Fibroblast of lung (primary cell): ENCODE data around the gene H1-8. TPM values are rescaled to one million over a fixed set of nuclear protein-coding genes. Genes with fewer than 3 reads are reported as not detected.
"Not testable (repeated sequence)": the region's sequence is repeated elsewhere in the genome, so short reads cannot be mapped to it uniquely, and the experiment has no call there.

Experiments
- DNase-seq, 2 donors: peaks; one replicate each; pipeline versions ENCODE4 v3.0.0 to v3.0.0-alpha.2; 2010; ENCODE audit warnings: low read depth in 2 of 2
- H2AFZ ChIP-seq: 2 replicates; pipeline ENCODE4 v1.5.1; 2012; ENCODE audit warnings: low read length, control low read depth, inconsistent platforms
- H3K27ac ChIP-seq: 2 replicates; pipeline ENCODE4 v1.5.1; 2011; ENCODE audit warnings: low read length, control low read depth; ENCODE audit not compliant: insufficient read depth
- H3K27me3 ChIP-seq: 2 replicates; pipeline ENCODE4 v1.5.1; 2011; ENCODE audit warnings: mild to moderate bottlenecking, low read length; ENCODE audit not compliant: control insufficient read depth, insufficient read depth
- H3K36me3 ChIP-seq: 2 replicates; pipeline ENCODE4 v1.5.1; 2011; ENCODE audit warnings: low read length; ENCODE audit not compliant: control insufficient read depth, insufficient read depth
- H3K4me1 ChIP-seq: 2 replicates; pipeline ENCODE4 v1.5.1; 2011; ENCODE audit warnings: low read length; ENCODE audit not compliant: control insufficient read depth, insufficient read depth; ENCODE audit errors: extremely low read depth
- H3K4me2 ChIP-seq: 2 replicates; pipeline ENCODE4 v1.5.1; 2011; ENCODE audit warnings: low read length, control low read depth; ENCODE audit not compliant: insufficient read depth; ENCODE audit errors: extremely low read depth
- H3K4me3 ChIP-seq, 4 experiments: fragments of 200-600 bp in 1 of 4; sonication (generic) in 1 of 4; replicated peaks in 1 of 4; 2 replicates each; pipeline ENCODE4 v1.5.1; 2011 to 2016; ENCODE audit warnings: low read length in 4 of 4, low read depth in 3 of 4, mild to moderate bottlenecking in 3 of 4, control low read depth in 2 of 4, inconsistent platforms in 1 of 4, mixed read lengths in 1 of 4; ENCODE audit not compliant: insufficient read depth in 1 of 4; ENCODE audit errors: control extremely low read depth in 1 of 4
- H3K79me2 ChIP-seq: 2 replicates; pipeline ENCODE4 v1.5.1; 2012; ENCODE audit warnings: mild to moderate bottlenecking, low read length, inconsistent platforms; ENCODE audit not compliant: control insufficient read depth, insufficient read depth
- H3K9ac ChIP-seq: 2 replicates; pipeline ENCODE4 v1.5.1; 2011; ENCODE audit warnings: mild to moderate bottlenecking, low read length, control low read depth; ENCODE audit not compliant: insufficient read depth
- H3K9me3 ChIP-seq: 2 replicates; pipeline ENCODE4 v1.5.1; 2012; ENCODE audit warnings: low read depth, low read length; ENCODE audit not compliant: control insufficient read depth, insufficient read depth
- H4K20me1 ChIP-seq: 2 replicates; pipeline ENCODE4 v1.5.1; 2011; ENCODE audit warnings: low read length; ENCODE audit not compliant: control insufficient read depth, insufficient read depth; ENCODE audit errors: extremely low read depth
- CTCF ChIP-seq, 2 donors: IDR thresholded peaks in 1 of 2; conservative IDR thresholded peaks in 1 of 2; 1 replicate in 1 of 2; 2 replicates in 1 of 2; pipeline ENCODE4 v1.5.1; 2011 to 2012; ENCODE audit warnings: low read length in 2 of 2, control low read depth in 1 of 2, inconsistent platforms in 1 of 2, low read depth in 1 of 2, mild to moderate bottlenecking in 1 of 2
- EZH2 ChIP-seq: IDR thresholded peaks from 2 replicates; pipeline ENCODE4 v1.5.1; 2012; ENCODE audit warnings: low read length, control low read depth, mild to moderate bottlenecking; ENCODE audit errors: missing control alignments
- polyA minus RNA-seq: library from RNA; depleted of rRNA, polyadenylated mRNA; stranded (reverse); fragments of >200 nt; gene quantifications from 2 replicates; pipeline ENCODE4 v1.2.3, GENCODE V29; 2011; ENCODE audit warnings: low replicate concordance
- polyA plus RNA-seq, 2 donors: library from polyadenylated mRNA; depleted of rRNA in 1 of 2; stranded (reverse) in 1 of 2; unstranded in 1 of 2; fragments of >200 nt; gene quantifications; 2 replicates each; pipeline ENCODE4 v1.2.1, GENCODE V29; 2011 to 2012; ENCODE audit warnings: missing spikeins in 1 of 2
- total RNA-seq: library from RNA; depleted of rRNA; stranded (reverse); fragments of >200 nt; gene quantifications from 2 replicates; pipeline ENCODE4 v1.2.1, GENCODE V29; 2014

Gene H1-8
- total RNA-seq = not detected in 2 replicates
- not detected in 2 replicates for polyA plus RNA-seq
- polyA plus RNA-seq (2012) = not detected in 2 replicates
- not detected in 2 replicates for polyA minus RNA-seq

- no peaks in the 10 kb centered on the region for H3K36me3 ChIP-seq
- no peaks in the 10 kb centered on the region for H3K4me1 ChIP-seq
- H3K27me3 ChIP-seq = no peaks in the 10 kb centered on the region
- H3K9me3 ChIP-seq = no peaks in the 10 kb centered on the region
- H2AFZ ChIP-seq = no peak within 1 kb of the TSS
- TF ChIP-seq CTCF (conservative IDR thresholded peaks at IDR 0.05 in 1 of 2, IDR thresholded peaks at IDR 0.05 in 1 of 2; ENCODE audit: low read depth in 1 of 2, low read length in 2 of 2) (no peak), EZH2 (no peak)
- H4K20me1 ChIP-seq = no peaks in the 10 kb centered on the region
- no peak within 1 kb of the TSS for H3K4me2 ChIP-seq
- H3K4me3 ChIP-seq = no peak within 1 kb of the TSS
- DNase-seq = no peak
- no peaks in the 10 kb centered on the region for H3K79me2 ChIP-seq
- no peak within 1 kb of the TSS for H3K9ac ChIP-seq
- H3K27ac ChIP-seq = no peak within 1 kb of the TSS
These were observed at the start of gene H1-8 for GRCh38 chr3:129543156-129543790. TSS of gene H1-8 (plus strand) at chr3:129543175. CDS start at chr3:129543219, 44 bp downstream.

GRCh38 chr3:129493206-129493605, 49.8 kb upstream of the H1-8 start:
- Histone ChIP-seq H3K36me3 (peaks cover 4% of the 10 kb centered on the region), H3K4me3 (no peak overlapping the region), H3K27me3 (no peaks in the 10 kb centered on the region), H3K9ac (no peak overlapping the region), H3K4me1 (peaks cover 22% of the 10 kb centered on the region), H4K20me1 (no peaks in the 10 kb centered on the region), H3K4me2 (no peak overlapping the region), H3K79me2 (no peaks in the 10 kb centered on the region), H2AFZ (no peak overlapping the region), H3K9me3 (no peaks in the 10 kb centered on the region), H3K27ac (no peak overlapping the region)
- no peak for DNase-seq
- TF ChIP-seq EZH2 (no peak), CTCF (conservative IDR thresholded peaks at IDR 0.05 in 1 of 2, IDR thresholded peaks at IDR 0.05 in 1 of 2; ENCODE audit: low read depth in 1 of 2, low read length in 2 of 2) (no peak)

- H3K4me3 ChIP-seq, H3K9me3 ChIP-seq, H3K27me3 ChIP-seq, H4K20me1 ChIP-seq, H3K9ac ChIP-seq, H2AFZ ChIP-seq, H3K36me3 ChIP-seq, H3K79me2 ChIP-seq: not testable (repeated sequence)
- Histone ChIP-seq H3K4me2 (peak overlapping the region; percentile 34), H3K27ac (peak overlapping the region; percentile 73), H3K4me1 (peaks cover 22% of the 10 kb centered on the region)
- DNase-seq = peak in 1 of 2 donors; percentile 36
These were observed 48.5 kb upstream of the H1-8 start for GRCh38 chr3:129494499-129494898.

- H3K9ac ChIP-seq, H4K20me1 ChIP-seq, H3K4me3 ChIP-seq, H3K9me3 ChIP-seq, H3K36me3 ChIP-seq, H3K27me3 ChIP-seq, H3K79me2 ChIP-seq, H2AFZ ChIP-seq: not testable (repeated sequence)
- Histone ChIP-seq H3K27ac (peak overlapping the region; percentile 73), H3K4me1 (peaks cover 22% of the 10 kb centered on the region), H3K4me2 (peak overlapping the region; percentile 18)
- DNase-seq = peak; percentile 84 to 85
These were observed 47.9 kb upstream of the H1-8 start for GRCh38 chr3:129495006-129495639.

GRCh38 chr3:129497876-129498275, 45.1 kb upstream of the H1-8 start:
- not testable (repeated sequence) for H4K20me1 ChIP-seq, H3K27me3 ChIP-seq, H3K27ac ChIP-seq, H3K36me3 ChIP-seq, H3K9me3 ChIP-seq, H3K9ac ChIP-seq, H3K79me2 ChIP-seq, H3K4me3 ChIP-seq, H3K4me2 ChIP-seq, DNase-seq, H2AFZ ChIP-seq
- peaks cover 16% of the 10 kb centered on the region for H3K4me1 ChIP-seq
